PC-9 (cell line): ENCODE measurements around the gene SLC6A4. TPM values are rescaled to one million over a fixed set of nuclear protein-coding genes. Genes with fewer than 3 reads are reported as not detected.

Source experiments
- BruUV-seq: library from RNA; stranded (reverse); fragments of 400-500 nt; replicated peaks from 2 replicates; lab custom pipeline; 2021; lab: Mats Ljungman, UMichigan
- CTCF ChIA-PET: fragments of 300-600 bp; sonication (Branson Sonifier 250); formaldehyde crosslinking; loops from one replicate; lab custom pipeline; 2022; ENCODE audit warnings: antibody characterized with exemption; lab: Charles Lee
- POLR2A ChIA-PET: fragments of 300-600 bp; sonication (Branson Sonifier 250); formaldehyde crosslinking; loops from one replicate; lab custom pipeline; 2022; ENCODE audit warnings: antibody characterized with exemption; ENCODE audit not compliant: unreplicated experiment; lab: Charles Lee
- DNase-seq, 2 experiments: peaks; one replicate each; pipeline versions ENCODE4 v3.0.0 to v3.0.0-alpha.2; 2015 to 2022; ENCODE audit warnings: mixed read lengths in 1 of 2
- H2AFZ ChIP-seq: fragments of 200-600 bp; sonication (generic); 2 replicates; pipeline ENCODE4 v1.8.1; 2017; ENCODE audit warnings: antibody characterized with exemption
- H3F3A ChIP-seq: fragments of 200-600 bp; sonication (generic); 2 replicates; pipeline ENCODE4 v1.8.1; 2017; ENCODE audit warnings: antibody characterized with exemption, mild to moderate bottlenecking, low read depth; ENCODE audit not compliant: insufficient read depth
- H3K27ac ChIP-seq: fragments of 200-600 bp; sonication (generic); 2 replicates; pipeline ENCODE4 v1.6.1; 2016; ENCODE audit warnings: mixed run types
- H3K27me3 ChIP-seq: fragments of 200-600 bp; sonication (generic); 2 replicates; pipeline ENCODE4 v1.6.1; 2016; ENCODE audit warnings: low read depth, mixed run types; ENCODE audit not compliant: insufficient read depth
- H3K36me3 ChIP-seq: fragments of 200-600 bp; sonication (generic); 2 replicates; pipeline ENCODE4 v1.6.1; 2016; ENCODE audit warnings: low read depth, mixed run types
- H3K4me1 ChIP-seq: fragments of 200-600 bp; sonication (generic); replicated peaks from 2 replicates; pipeline ENCODE4 v1.6.1; 2016; ENCODE audit warnings: mixed run types; ENCODE audit not compliant: insufficient read depth
- H3K4me2 ChIP-seq: fragments of 200-600 bp; sonication (generic); 2 replicates; pipeline ENCODE4 v1.6.1; 2017; ENCODE audit warnings: mixed run types
- H3K4me3 ChIP-seq: fragments of 200-600 bp; sonication (generic); 2 replicates; pipeline ENCODE4 v1.6.1; 2016; ENCODE audit warnings: mixed run types
- H3K79me2 ChIP-seq: fragments of 200-600 bp; sonication (generic); 2 replicates; pipeline ENCODE4 v1.6.1; 2017; ENCODE audit warnings: low read depth, mixed run types
- H3K9me2 ChIP-seq: fragments of 200-600 bp; sonication (generic); 2 replicates; pipeline ENCODE4 v1.8.1; 2017; ENCODE audit warnings: mild to moderate bottlenecking; ENCODE audit not compliant: insufficient read depth
- H3K9me3 ChIP-seq: fragments of 200-600 bp; sonication (generic); 2 replicates; pipeline ENCODE4 v1.8.1; 2016; ENCODE audit warnings: low read depth; ENCODE audit not compliant: insufficient read depth
- H4K20me1 ChIP-seq: fragments of 200-600 bp; sonication (generic); 2 replicates; pipeline ENCODE4 v1.8.1; 2017; ENCODE audit not compliant: insufficient read depth
- EZH2 ChIP-seq: fragments of 200-600 bp; sonication (generic); IDR thresholded peaks from 2 replicates; pipeline ENCODE4 v1.8.0; 2017; ENCODE audit warnings: antibody characterized with exemption, low read depth
- intact Hi-C: fragments of 100-400 bp; cut with micrococcal nuclease; formaldehyde crosslinking; loops from one replicate; pipeline ENCODE4 v1.10.0; 2022; ENCODE audit not compliant: unreplicated experiment
- total RNA-seq: library from RNA; stranded (reverse); gene quantifications from 2 replicates; pipeline ENCODE4 v1.2.3, GENCODE V29; 2021
- TF ChIP-seq, protein P1 (sequence below): fragments of 200-600 bp; sonication (generic); conservative IDR thresholded peaks from 2 replicates; pipeline ENCODE4 v1.6.1; 2017; ENCODE audit warnings: mixed run types, antibody characterized with exemption, mild to moderate bottlenecking, moderate library complexity

The SLC6A4 gene
- total RNA-seq, 1 experiment from 2014 or later, result not detected

DNA sequence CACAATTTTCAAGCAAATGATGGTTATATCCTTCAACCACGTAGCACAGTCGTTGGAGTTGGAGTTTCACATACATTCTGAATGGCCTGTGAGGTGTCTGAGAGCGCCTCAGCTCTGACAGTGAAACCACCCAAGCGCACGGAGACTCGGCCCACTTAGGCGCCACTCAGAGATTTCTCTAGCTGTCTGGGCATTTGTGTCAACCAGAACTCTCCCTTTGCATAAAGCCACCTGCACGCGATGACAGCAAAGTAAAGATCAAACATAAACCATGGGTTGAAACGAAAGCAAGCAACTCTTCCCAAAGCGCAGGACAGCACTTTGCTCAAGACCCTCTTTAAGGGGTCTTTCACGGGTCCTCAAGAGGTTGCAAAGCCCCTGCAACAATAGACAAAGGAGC, 533 bp downstream of the SLC6A4 start:
- no peaks in the 10 kb centered on the region for H3K9me3 ChIP-seq
- H3K9me2 ChIP-seq, result no peaks in the 10 kb centered on the region
- no peaks in the 10 kb centered on the region for H4K20me1 ChIP-seq
- no peak overlapping the region; the same call in 1 of the 2 replicates for H3K4me2 ChIP-seq
- H3K27ac ChIP-seq, result no peak overlapping the region
- no peaks in the 10 kb centered on the region for H3K36me3 ChIP-seq
- ChIA-PET POLR2A (no interaction called here), CTCF (no interaction called here)
- DNase-seq, result no peak
- no peak overlapping the region for H2AFZ ChIP-seq
- intact Hi-C loops, result no loop called here
- H3F3A ChIP-seq, result no peaks in the 10 kb centered on the region
- no peak overlapping the region for H3K4me3 ChIP-seq
- BruUV-seq, result no TSS peak
- H3K4me1 ChIP-seq, result no peaks in the 10 kb centered on the region
- H3K27me3 ChIP-seq, result peaks cover 37% of the 10 kb centered on the region
- H3K79me2 ChIP-seq, result no peaks in the 10 kb centered on the region
- TF ChIP-seq EZH2, result no peak
- TF ChIP-seq, protein P1, sequence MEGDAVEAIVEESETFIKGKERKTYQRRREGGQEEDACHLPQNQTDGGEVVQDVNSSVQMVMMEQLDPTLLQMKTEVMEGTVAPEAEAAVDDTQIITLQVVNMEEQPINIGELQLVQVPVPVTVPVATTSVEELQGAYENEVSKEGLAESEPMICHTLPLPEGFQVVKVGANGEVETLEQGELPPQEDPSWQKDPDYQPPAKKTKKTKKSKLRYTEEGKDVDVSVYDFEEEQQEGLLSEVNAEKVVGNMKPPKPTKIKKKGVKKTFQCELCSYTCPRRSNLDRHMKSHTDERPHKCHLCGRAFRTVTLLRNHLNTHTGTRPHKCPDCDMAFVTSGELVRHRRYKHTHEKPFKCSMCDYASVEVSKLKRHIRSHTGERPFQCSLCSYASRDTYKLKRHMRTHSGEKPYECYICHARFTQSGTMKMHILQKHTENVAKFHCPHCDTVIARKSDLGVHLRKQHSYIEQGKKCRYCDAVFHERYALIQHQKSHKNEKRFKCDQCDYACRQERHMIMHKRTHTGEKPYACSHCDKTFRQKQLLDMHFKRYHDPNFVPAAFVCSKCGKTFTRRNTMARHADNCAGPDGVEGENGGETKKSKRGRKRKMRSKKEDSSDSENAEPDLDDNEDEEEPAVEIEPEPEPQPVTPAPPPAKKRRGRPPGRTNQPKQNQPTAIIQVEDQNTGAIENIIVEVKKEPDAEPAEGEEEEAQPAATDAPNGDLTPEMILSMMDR, result no peak

DNA sequence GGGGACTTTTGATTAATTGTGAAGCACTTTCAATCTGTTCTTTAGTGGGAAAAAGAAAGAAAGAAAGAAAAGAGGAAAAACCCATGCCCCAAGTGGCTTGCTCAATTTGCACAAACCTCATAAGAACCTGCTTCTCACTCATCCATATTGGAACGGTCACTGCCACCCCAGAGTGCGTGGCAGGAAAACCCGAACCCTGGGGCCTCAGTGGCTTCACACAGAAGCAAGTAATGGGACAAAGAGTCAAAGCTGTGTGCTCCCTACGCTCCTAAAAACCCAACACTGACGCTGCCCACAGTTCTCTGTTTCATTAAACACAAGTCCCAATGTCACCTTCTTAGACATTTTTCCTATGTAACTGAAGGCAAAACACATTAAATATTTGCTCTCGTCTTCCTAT, 1.2 kb downstream of the SLC6A4 start:
- CTCF ChIA-PET, result no interaction called here
- intact Hi-C loops, result no loop called here
- H3K27me3 ChIP-seq, result peaks cover 37% of the 10 kb centered on the region
- DNase-seq, result no peak
- H3K4me3 ChIP-seq, result no peak overlapping the region
- no peaks in the 10 kb centered on the region for H3K4me1 ChIP-seq
- no peaks in the 10 kb centered on the region for H3K36me3 ChIP-seq
- H3K9me2 ChIP-seq, result no peaks in the 10 kb centered on the region
- no peaks in the 10 kb centered on the region for H4K20me1 ChIP-seq
- POLR2A ChIA-PET, result no interaction called here
- H3K9me3 ChIP-seq, result no peaks in the 10 kb centered on the region
- H3K27ac ChIP-seq, result no peak overlapping the region
- TF ChIP-seq, protein P1, result no peak
- no peak for TF ChIP-seq EZH2
- H3K4me2 ChIP-seq, result no peak overlapping the region
- no TSS peak for BruUV-seq
- no peak overlapping the region for H2AFZ ChIP-seq
- no peaks in the 10 kb centered on the region for H3K79me2 ChIP-seq
- H3F3A ChIP-seq, result no peaks in the 10 kb centered on the region

DNA sequence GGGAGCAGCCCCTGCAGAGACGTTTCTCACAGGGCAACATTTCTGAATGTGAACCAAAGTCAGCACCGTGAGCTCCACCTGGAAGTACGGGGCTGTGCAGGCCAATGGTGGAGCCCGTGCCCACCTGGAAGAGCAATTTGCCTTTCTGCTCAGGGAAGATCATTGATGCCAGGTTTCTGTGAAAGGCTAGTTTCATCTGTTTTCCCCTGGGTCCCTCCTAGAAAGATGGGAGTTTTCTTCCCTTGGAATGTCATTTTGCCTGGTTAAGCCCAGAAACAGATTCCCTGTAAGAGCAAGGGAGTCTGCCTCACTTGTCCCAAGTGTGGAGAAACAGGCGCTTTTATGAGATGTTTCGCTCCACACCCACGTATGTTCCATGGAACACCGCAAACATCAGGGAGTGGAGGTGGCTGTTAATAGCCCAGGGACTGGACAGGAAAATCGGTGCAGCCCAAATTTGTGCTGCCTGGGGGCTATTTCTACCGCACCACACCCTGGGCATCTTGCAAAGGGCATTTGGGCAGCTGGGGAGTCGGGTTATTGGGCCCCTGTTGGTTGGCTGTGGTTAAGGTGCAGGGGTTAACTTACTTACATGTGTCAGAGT, 2.6 kb downstream of the SLC6A4 start:
- Histone ChIP-seq H3K4me1 (no peaks in the 10 kb centered on the region), H3K79me2 (no peaks in the 10 kb centered on the region), H3K4me3 (no peak overlapping the region), H3K9me2 (no peaks in the 10 kb centered on the region), H3K27me3 (peaks cover 37% of the 10 kb centered on the region), H4K20me1 (no peaks in the 10 kb centered on the region), H3K36me3 (no peaks in the 10 kb centered on the region), H3K9me3 (no peaks in the 10 kb centered on the region), H2AFZ (no peak overlapping the region), H3F3A (no peaks in the 10 kb centered on the region), H3K4me2 (no peak overlapping the region), H3K27ac (no peak overlapping the region)
- DNase-seq, result no peak
- TF ChIP-seq EZH2, result no peak
- TF ChIP-seq, protein P1, result no peak
- POLR2A ChIA-PET, result no interaction called here
- CTCF ChIA-PET, result interaction anchor here (0.7 kb wide), 1 partner anchor 167 kb away, joined by 3 read pairs; no protein-coding TSS in a partner anchor
- intact Hi-C loops, result no loop called here
- no TSS peak for BruUV-seq
